ENCODE measurements around the gene FBXO40. TPM values are rescaled to one million over a fixed set of nuclear protein-coding genes. Genes with fewer than 3 reads are reported as not detected.

The FBXO40 gene
- total RNA-seq (under 1 TPM in 1 of 5 donors, not detected in 4; under 0.01 TPM), polyA plus RNA-seq (under 1 TPM in 1 of 3 donors, not detected in 2; 0.06 TPM)
- long read RNA-seq, donor 1: 0 reads
- long read RNA-seq, donor 2: 0 reads
- long read RNA-seq, donor 3: 0 reads
- long read RNA-seq, donor 4: 0 reads
- long read RNA-seq, donor 5: 0 reads
- long read RNA-seq, donor 6: 0 reads
- long read RNA-seq, donor 7, partial matches to known transcripts: 27 of 27 reads
- long read RNA-seq, donor 7, other reads (novel, unspliced or antisense): 0 of 27 reads
- long read RNA-seq, donor 8: 0 reads
- long read RNA-seq, donor 9, partial matches to known transcripts: 28 of 28 reads
- long read RNA-seq, donor 9, other reads (novel, unspliced or antisense): 0 of 28 reads
- long read RNA-seq, donor 10: 0 reads

DNA sequence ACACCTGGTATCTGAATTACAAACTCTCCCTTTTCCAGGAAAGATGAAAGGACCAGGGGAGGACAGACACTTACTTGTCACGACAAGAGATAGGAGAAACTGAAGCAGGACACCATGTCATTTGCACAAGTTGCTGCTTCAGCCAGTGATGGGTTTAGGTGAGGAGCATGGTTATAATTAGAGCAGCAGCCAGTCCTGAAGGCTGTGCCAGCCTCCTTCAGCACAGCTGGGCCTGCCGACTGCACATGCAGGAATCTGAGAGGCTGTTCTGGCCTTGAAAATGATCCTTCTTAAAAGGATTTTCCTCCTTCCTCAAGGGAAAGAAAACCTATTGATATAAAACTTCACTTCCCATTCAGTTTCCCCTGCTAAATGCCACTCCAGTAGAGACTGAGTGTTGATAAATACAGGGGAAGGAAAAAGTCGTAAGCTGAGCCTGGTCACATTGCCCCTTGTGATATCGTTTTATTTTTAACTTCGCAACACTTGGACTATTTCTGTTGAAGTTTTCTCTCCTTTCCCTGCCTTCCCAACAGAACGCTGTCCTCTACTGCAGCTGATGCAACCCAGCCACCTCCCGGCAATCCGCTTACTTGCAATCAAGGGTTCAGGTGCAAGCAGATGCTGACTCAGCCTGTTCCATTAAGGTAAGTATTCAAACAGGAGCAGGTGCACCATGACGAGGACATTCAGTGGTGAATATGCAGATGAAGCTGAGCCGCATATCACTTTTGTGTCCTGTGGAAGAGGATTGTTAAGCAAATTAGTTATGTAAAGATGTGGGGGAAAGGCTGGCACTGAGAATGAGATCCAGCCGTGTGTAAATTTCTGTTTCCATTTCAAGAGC, at the start of gene FBXO40:
TSS of gene FBXO40 (plus strand) at position 524 of the 847 bp plus-strand sequence. CDS start 27,197 bp downstream, outside the sequence.
- H3K4me1 ChIP-seq: no peaks in the 10 kb centered on the region
- no peak within 1 kb of the TSS for H3K27ac ChIP-seq
- no peaks in the 10 kb centered on the region for H3K9me3 ChIP-seq
- H3K36me3 ChIP-seq: no peaks in the 10 kb centered on the region
- DNase-seq: peak in 1 of 2 donors; percentile 47
- intact Hi-C loops (cut with DNase I; ENCODE audit: low total_unique reads): no loop called here
- H3K4me3 ChIP-seq: no peak within 1 kb of the TSS
- TF ChIP-seq EP300 (IDR thresholded peaks at IDR 0.05): no peak
- TF ChIP-seq CTCF (IDR thresholded peaks at IDR 0.05): no peak
- no peak for TF ChIP-seq POLR2A (IDR thresholded peaks at IDR 0.05)
- no peak for TF ChIP-seq POLR2AphosphoS5 (IDR thresholded peaks at IDR 0.05)
- no peaks in the 10 kb centered on the region for H3K27me3 ChIP-seq
- WGBS, 5 donors: 42 to 45% (median 43%) methylated on average over 11 of the region's 11 CpGs

DNA sequence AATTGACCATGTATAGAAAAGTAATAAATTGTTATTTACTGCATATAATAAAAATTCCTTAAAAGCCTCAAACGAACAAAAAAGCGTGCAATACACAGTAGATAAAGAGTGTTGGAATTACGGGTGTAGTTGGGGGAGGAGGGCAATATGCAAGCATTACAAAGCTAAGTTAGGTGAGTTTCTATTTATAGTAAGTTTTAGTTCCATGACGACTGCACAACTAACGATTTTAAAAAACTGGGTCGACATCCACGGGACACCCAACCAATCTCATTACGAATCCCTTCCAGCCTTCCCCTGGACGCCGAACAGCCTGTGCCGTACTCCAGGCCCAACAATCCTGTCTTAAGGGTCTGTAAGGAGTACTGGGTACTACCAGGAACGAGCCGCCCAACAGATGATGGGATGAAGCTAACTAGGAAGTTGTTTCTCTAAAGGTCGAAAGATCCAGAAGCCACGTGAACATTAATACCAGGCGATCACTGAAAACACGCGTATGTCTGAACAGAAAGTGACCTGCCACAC, 48.1 kb upstream of the FBXO40 start:
- TF ChIP-seq CTCF (IDR thresholded peaks at IDR 0.05) (no peak), POLR2AphosphoS5 (IDR thresholded peaks at IDR 0.05) (no peak), POLR2A (IDR thresholded peaks at IDR 0.05) (no peak), EP300 (IDR thresholded peaks at IDR 0.05) (no peak)
- Histone ChIP-seq H3K4me1 (peaks cover 6 to 15% (median 10%) of the 10 kb centered on the region in 4 donors), H3K27ac (peak overlapping the region in 2 of 5 donors; percentile 72 to 84), H3K4me3 (peak overlapping the region; percentile 54 to 86 (median 68)), H3K27me3 (no peaks in the 10 kb centered on the region), H3K36me3 (no peaks in the 10 kb centered on the region), H3K9me3 (no peaks in the 10 kb centered on the region)
- 2 to 5% (median 4%) methylated on average over 18 of the region's 18 CpGs for WGBS, 5 donors
- peak in 1 of 2 donors; percentile 30 for DNase-seq
- intact Hi-C loops (cut with DNase I; ENCODE audit: low total_unique reads): no loop called here

DNA sequence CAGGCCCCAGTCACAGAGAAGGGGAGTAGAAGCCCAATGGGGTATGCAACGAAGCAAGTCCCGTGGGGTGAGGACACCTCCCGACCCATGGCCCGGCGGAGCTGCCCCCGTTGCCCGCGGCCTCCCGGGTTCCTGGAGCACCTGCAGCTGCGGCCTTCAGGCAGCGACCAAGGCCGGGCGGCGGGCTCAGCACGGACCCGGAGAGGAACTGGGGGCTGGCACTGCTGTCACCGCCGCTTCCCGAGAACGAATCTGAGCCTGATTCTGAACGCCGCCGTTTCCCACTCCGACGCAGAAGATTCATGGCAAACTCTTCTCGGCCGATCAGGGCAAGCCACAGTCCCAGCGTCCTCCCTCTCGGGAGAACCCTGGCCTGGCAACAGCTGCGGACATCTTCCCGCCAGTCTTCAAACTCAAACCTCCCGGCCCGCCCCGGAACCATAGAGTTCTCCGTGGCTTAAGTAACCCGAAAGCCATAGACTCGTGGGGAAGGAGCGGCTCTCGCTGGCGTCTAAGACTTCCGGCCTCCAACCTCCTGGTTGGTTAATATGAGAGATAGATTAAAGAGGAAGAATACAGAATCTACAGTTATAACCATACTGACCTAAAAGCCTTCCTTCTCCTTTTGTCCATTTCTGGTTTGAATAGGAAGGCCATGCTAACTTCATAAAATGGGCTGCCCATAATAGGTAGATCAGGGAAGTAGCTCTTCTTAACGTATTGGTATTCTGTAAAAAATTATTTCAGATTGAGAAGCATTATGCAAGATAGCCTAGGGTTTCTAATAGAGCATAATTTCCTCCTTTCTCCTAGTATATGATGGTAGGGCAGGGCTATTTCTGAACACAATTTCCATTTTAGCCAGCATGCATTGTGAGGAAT, 47.4 kb upstream of the FBXO40 start, which contains the start of gene POLQ:
TSS of gene POLQ (minus strand) at position 415 of the 882 bp plus-strand sequence. CDS start at position 304, 111 bp downstream.
- Histone ChIP-seq H3K4me3 (peak within 1 kb of the TSS; percentile 54 to 86 (median 68)), H3K27me3 (no peaks in the 10 kb centered on the region), H3K27ac (peak within 1 kb of the TSS; percentile 72 to 84 (median 80)), H3K4me1 (peaks cover 6 to 15% (median 10%) of the 10 kb centered on the region in 4 donors), H3K9me3 (no peaks in the 10 kb centered on the region), H3K36me3 (no peaks in the 10 kb centered on the region)
- WGBS, 5 donors: 0 to 1% (median 0%) methylated on average over 35 to 42 of the region's 42 CpGs
- DNase-seq: peak; percentile 91 to 97
- intact Hi-C loops (cut with DNase I; ENCODE audit: low total_unique reads): no loop called here
- TF ChIP-seq POLR2AphosphoS5 (IDR thresholded peaks at IDR 0.05): peak; percentile 17 to 64 (median 54)
- TF ChIP-seq CTCF (IDR thresholded peaks at IDR 0.05): no peak

All from stomach (tissue), 19 donors.